Measurements from ENCODE around the gene KRTAP1-4. TPM values are rescaled to one million over a fixed set of nuclear protein-coding genes. Genes with fewer than 3 reads are reported as not detected.
"Not testable (repeated sequence)": the region's sequence is repeated elsewhere in the genome, so short reads cannot be mapped to it uniquely, and the experiment has no call there.

KRTAP1-4 gene
- total RNA-seq, 1 donor from 2014 or later, result not detected

DNA sequence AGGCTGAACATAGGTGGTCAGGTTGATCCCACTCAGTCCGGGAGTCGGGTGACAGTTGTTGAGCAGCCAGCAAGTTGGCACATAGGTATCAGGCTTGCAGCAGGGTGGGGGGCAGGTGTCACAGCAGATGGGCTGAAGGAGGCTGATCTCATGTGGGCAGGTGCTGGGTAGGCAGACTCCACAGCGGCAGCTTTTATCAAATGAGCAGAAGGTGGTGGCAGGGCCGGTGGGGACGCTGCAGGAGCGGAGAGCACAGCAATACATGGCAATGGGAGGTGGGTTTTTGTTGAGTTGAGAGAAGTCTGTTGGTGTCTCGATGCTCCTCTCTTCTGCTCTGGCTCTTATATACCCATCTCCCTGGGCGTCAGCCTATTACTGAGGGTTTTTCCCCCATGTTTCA lies 21.2 kb downstream of the KRTAP1-4 start, which contains the start of gene KRTAP3-1:
KRTAP3-1 (minus strand) TSS at position 318 of the 400 bp plus-strand sequence; CDS start at position 264, 54 bp downstream.
- intact Hi-C loops (cut with micrococcal nuclease), result no loop called here

- intact Hi-C loops (cut with micrococcal nuclease), result no loop called here
These were observed 25.6 kb downstream of the KRTAP1-4 start for GRCh38 chr17:41004397-41004796.

DNA sequence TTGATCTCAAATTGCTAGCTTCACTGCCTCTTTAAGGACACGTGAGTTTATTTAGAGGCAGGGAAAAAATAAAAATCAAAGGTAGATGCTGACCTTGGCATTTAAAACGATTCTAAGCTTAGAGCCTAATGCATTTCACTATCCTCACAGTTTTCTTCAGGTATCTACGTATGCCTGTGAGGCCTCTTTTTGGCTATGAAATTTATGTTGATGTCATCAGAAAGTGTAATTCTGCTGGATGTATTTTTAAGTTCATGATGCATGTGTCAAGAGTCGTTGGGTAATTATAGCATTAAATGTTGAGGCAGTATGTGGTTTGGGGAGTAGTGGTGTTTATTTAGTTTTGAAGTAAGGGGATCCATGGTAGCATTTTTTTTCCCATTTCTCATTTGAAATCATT lies 26.1 kb downstream of the KRTAP1-4 start:
- intact Hi-C loops (cut with micrococcal nuclease), result no loop called here

- intact Hi-C loops (cut with micrococcal nuclease), result no loop called here
These were observed 27.2 kb downstream of the KRTAP1-4 start for GRCh38 chr17:41002814-41003213.

DNA sequence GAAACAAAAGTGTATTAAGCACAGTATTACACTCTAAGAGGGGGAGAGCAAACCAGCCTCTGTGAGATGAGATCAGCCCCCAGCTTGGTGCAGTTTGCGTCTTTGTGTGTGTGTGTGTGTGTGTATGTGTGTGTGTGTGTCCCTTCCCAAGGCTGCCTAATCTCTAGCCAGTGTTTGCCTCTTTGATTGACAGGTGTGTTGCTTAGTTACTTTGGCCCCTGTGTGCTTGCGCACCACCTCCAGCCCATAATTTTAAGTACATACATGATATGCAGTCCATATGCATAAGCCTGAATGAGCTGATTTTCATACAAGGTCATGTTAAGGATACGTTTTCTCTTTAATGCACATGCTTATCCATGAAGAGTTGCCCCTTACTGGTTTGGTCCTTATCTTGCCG lies 28.2 kb downstream of the KRTAP1-4 start:
- intact Hi-C loops (cut with micrococcal nuclease), result no loop called here

DNA sequence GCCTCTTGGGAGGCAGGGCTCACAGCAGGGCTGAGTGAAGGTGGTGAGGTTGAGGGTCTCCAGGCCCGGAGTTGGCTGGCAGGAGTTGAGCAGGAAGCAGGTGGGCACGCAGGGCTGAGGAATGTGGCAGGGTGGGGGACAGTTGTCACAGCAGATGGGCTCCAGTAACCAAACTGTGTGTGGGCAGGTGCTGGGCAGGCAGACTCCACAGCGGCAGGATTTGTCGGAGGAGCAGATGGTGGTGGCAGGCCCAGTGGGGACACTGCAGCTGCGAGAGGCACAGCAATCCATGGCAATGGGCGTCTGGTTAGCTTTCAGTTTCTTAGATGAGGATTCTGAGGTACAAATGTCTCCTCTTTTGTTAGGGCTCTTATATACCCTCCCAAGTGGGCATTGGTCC lies 30.4 kb downstream of the KRTAP1-4 start, which contains the start of gene KRTAP3-2:
KRTAP3-2 (minus strand) TSS at position 344 of the 400 bp plus-strand sequence; CDS start at position 291, 53 bp downstream.
- intact Hi-C loops (cut with micrococcal nuclease), result not testable (repeated sequence)

DNA sequence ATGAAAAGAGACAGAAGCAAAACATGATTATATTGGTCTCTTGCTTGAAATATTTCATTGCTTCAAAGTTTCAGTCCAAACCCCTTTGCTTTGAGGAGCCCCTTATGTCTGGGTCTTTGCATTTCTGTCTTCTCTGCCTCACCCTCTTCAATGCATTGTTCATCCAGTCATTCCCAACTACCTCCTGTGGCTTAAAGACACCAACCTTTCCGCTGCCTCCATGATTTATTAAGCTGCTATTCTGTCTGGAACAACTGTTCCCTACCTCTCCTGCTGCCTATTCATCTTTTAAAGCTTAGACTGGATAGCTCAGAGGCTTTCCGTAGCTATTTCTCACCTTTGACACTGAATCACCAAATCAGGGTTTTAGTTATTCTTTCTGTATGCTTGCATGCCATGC lies 32.6 kb downstream of the KRTAP1-4 start:
- intact Hi-C loops (cut with micrococcal nuclease), result no loop called here

- intact Hi-C loops (cut with micrococcal nuclease), result no loop called here
These were observed 33.2 kb downstream of the KRTAP1-4 start for GRCh38 chr17:40996829-40997228.

DNA sequence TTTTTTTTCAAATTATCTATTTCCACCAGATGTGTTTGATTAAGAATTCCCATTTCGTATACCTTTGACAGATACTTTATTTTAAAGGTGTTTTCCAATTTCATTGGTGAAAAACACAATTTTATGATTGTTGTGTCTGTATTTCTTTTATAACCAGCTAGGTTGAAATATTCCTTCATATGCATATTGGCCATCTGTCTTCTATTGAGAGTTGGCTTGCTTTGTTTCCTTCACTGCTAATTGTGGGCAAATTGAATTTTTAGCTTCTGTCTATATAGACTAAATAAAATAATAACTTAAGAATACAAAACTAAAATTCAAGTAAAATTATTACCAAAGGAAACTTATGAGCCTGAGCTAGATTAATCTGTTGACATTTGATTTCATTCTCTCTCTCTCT lies 34.9 kb downstream of the KRTAP1-4 start:
- intact Hi-C loops (cut with micrococcal nuclease), result no loop called here

GRCh38 chr17:40993839-40994238 lies 36.2 kb downstream of the KRTAP1-4 start, which contains the start of gene KRTAP3-3:
KRTAP3-3 (minus strand) TSS chr17:40994164; CDS start chr17:40994097, 67 bp downstream.
- intact Hi-C loops (cut with micrococcal nuclease), result no loop called here

GRCh38 chr17:40993084-40993483 lies 36.9 kb downstream of the KRTAP1-4 start:
- intact Hi-C loops (cut with micrococcal nuclease), result no loop called here

- intact Hi-C loops (cut with micrococcal nuclease), result no loop called here
These were observed 37.3 kb downstream of the KRTAP1-4 start for GRCh38 chr17:40992666-40993065.

DNA sequence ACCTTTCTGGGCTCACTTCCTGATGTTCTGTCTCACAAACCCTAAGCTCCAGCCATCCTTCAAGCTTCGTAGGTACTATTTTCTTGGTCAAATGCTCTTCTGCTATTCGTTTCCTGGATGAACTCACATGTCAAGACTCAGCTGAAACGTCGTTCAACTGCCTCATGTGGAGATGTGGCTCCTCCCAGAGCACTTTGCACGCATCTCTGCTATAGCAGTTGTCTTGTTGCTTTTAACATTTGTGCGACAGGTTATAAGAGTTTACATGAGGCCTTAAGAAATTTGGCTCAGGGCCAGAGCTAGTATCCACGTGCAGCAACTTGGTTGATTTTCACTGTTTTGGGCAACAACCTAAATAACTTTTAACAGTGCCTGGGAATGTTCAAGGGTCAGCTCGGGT lies 43.1 kb downstream of the KRTAP1-4 start:
- intact Hi-C loops (cut with micrococcal nuclease), result no loop called here

DNA sequence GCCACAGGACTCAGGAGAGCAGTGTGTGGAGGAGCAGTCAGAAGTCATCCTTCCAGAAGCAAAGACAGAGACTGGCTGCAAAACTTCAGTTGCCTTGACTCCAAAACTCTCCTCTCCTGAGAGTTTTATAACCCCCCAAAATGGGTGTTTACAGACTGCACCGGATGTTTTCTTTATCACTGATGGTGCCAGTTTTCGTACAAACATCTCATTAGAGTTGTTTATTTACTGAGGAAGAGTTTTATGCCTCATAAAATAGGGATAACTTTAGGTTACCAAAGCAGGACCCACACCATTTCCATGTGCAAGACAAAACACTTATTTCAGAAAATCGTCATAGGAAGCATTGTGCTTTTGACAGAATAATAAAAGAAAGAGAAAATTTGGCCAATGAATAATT lies 45.8 kb downstream of the KRTAP1-4 start, which contains the start of gene KRT40:
KRT40 (minus strand) TSS at position 101 of the 400 bp plus-strand sequence; CDS start at position 48, 53 bp downstream.
- intact Hi-C loops (cut with micrococcal nuclease), result no loop called here

DNA sequence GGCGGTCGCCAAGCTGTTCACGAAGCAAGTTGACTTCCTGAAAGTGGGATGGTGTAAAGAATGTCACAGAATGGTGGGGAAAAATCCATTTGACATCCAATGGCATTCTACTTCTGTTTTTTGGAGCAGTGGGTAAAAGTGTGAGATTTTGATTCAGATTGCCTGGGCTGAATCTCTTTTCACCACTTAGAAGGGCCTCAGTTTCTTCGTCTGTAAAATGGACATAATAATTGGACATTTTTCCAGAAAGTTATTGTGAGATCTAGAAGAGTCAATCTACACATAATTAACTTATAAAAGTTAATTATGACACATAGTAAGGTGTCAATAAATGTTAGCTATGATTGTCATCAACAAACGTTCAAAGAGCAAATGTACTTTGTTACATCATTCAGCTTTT lies 48.9 kb downstream of the KRTAP1-4 start:
- intact Hi-C loops (cut with micrococcal nuclease), result no loop called here

DNA sequence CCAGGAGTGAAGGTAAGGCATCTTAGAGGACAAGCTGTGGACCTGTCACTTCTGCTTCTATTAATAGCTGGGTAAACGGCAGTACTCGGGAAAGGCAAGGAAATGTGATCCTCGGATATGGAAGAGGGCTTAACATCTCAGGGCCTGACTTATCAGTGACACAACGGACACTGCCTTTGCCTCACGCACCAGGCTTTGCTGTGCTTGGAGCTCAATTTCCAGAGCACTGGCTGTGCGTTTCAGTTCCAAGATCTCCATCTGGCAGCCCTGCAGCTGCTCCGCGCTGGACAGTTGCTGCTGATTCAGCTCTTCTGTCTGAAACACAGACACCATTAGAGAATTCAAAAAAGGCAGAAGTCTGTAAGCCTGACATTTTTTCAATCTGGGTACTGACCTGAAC lies 49.4 kb downstream of the KRTAP1-4 start:
- intact Hi-C loops (cut with micrococcal nuclease), result no loop called here

DNA sequence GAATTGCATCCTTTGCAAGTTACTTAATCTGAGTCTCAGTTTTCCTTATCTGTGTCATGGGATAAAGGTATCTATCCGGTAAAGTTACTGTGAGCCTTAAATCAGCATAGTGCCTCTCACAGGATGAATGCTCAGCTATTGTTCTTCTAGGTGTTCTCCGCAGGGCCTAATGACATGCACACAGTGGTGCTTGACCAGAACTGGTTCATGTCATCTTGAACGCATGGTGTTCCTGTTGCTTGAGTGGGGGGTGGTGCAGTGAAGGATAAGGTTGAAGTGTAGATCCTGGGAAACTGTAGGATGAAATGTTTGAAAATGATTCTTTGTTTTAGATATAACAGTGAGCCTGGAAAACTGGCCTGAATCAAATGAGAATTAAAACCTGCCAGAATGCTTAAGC lies 49.9 kb downstream of the KRTAP1-4 start:
- intact Hi-C loops (cut with micrococcal nuclease), result no loop called here

Other genes with a start within 250 kb of the KRTAP1-4 start
- gene KRT27, start 247.6 kb downstream of the KRTAP1-4 start, total RNA-seq, result not detected in 2 replicates
- not detected in 2 replicates for gene KRT28, start 230.2 kb downstream of the KRTAP1-4 start, total RNA-seq
- gene KRT10, start 207.6 kb downstream of the KRTAP1-4 start, total RNA-seq, result 21.0 and 25.6 TPM in 2 replicates
- gene KRT12, start 163.0 kb downstream of the KRTAP1-4 start, total RNA-seq, result not detected in 2 replicates
- not detected in 2 replicates for gene KRT20, start 145.0 kb downstream of the KRTAP1-4 start, total RNA-seq
- not detected in 2 replicates for gene KRT23, start 92.5 kb downstream of the KRTAP1-4 start, total RNA-seq
- not detected in 2 replicates for gene KRT39, start 63.2 kb downstream of the KRTAP1-4 start, total RNA-seq
- gene KRT40, start 45.9 kb downstream of the KRTAP1-4 start, total RNA-seq, result not detected in 2 replicates
- gene KRTAP3-3, start 36.0 kb downstream of the KRTAP1-4 start, total RNA-seq, result not detected in 2 replicates
- gene KRTAP3-2, start 30.3 kb downstream of the KRTAP1-4 start, total RNA-seq, result not detected in 2 replicates
- gene KRTAP3-1, start 21.1 kb downstream of the KRTAP1-4 start, total RNA-seq, result not detected in 2 replicates
- gene KRTAP1-5, start 3.0 kb downstream of the KRTAP1-4 start, total RNA-seq, result not detected in 2 replicates
- gene KRTAP1-3, start 4.7 kb upstream of the KRTAP1-4 start, total RNA-seq, result not detected in 2 replicates
- gene KRTAP1-1, start 11.3 kb upstream of the KRTAP1-4 start, total RNA-seq, result not detected in 2 replicates
- gene KRTAP2-1, start 17.1 kb upstream of the KRTAP1-4 start, total RNA-seq, result not detected in 2 replicates
- not detected in 2 replicates for gene KRTAP2-2, start 25.0 kb upstream of the KRTAP1-4 start, total RNA-seq
- not detected in 2 replicates for gene KRTAP2-3, start 29.9 kb upstream of the KRTAP1-4 start, total RNA-seq
- gene KRTAP2-4, start 35.7 kb upstream of the KRTAP1-4 start, total RNA-seq, result not detected in 2 replicates
- gene KRTAP4-7, start 54.0 kb upstream of the KRTAP1-4 start, total RNA-seq, result not detected in 2 replicates
- gene KRTAP4-8, start 67.9 kb upstream of the KRTAP1-4 start, total RNA-seq, result not detected in 2 replicates
- gene KRTAP4-16, start 72.0 kb upstream of the KRTAP1-4 start, total RNA-seq, result not detected in 2 replicates
- gene KRTAP4-9, start 75.2 kb upstream of the KRTAP1-4 start, total RNA-seq, result not detected in 2 replicates
- gene KRTAP4-11, start 88.2 kb upstream of the KRTAP1-4 start, total RNA-seq, result not detected in 2 replicates
- gene KRTAP4-12, start 94.0 kb upstream of the KRTAP1-4 start, total RNA-seq, result not detected in 2 replicates
- gene KRTAP4-6, start 110.3 kb upstream of the KRTAP1-4 start, total RNA-seq, result not detected in 2 replicates
- not detected in 2 replicates for gene KRTAP4-5, start 119.6 kb upstream of the KRTAP1-4 start, total RNA-seq
- gene KRTAP4-4, start 130.6 kb upstream of the KRTAP1-4 start, total RNA-seq, result not detected in 2 replicates
- gene KRTAP4-3, start 138.0 kb upstream of the KRTAP1-4 start, total RNA-seq, result not detected in 2 replicates
- not detected in 2 replicates for gene KRTAP4-2, start 148.0 kb upstream of the KRTAP1-4 start, total RNA-seq
- gene KRTAP4-1, start 154.7 kb upstream of the KRTAP1-4 start, total RNA-seq, result not detected in 2 replicates
- gene KRTAP9-1, start 159.7 kb upstream of the KRTAP1-4 start, total RNA-seq, result not detected in 2 replicates
- gene KRTAP9-2, start 196.5 kb upstream of the KRTAP1-4 start, total RNA-seq, result not detected in 2 replicates
- gene KRTAP9-3, start 202.3 kb upstream of the KRTAP1-4 start, total RNA-seq, result not detected in 2 replicates
- gene KRTAP9-8, start 207.8 kb upstream of the KRTAP1-4 start, total RNA-seq, result not detected in 2 replicates
- gene KRTAP9-4, start 219.5 kb upstream of the KRTAP1-4 start, total RNA-seq, result not detected in 2 replicates
- not detected in 2 replicates for gene KRTAP9-9, start 225.2 kb upstream of the KRTAP1-4 start, total RNA-seq
- gene KRTAP9-6, start 235.2 kb upstream of the KRTAP1-4 start, total RNA-seq, result not detected in 2 replicates
- not detected in 2 replicates for gene KRTAP9-7, start 245.5 kb upstream of the KRTAP1-4 start, total RNA-seq